ENCODE measurements around the gene TSHZ1.
A peak's percentile ranks its signal among the peaks of the same experiment; 100 is the strongest.

The TSHZ1 gene

DNA sequence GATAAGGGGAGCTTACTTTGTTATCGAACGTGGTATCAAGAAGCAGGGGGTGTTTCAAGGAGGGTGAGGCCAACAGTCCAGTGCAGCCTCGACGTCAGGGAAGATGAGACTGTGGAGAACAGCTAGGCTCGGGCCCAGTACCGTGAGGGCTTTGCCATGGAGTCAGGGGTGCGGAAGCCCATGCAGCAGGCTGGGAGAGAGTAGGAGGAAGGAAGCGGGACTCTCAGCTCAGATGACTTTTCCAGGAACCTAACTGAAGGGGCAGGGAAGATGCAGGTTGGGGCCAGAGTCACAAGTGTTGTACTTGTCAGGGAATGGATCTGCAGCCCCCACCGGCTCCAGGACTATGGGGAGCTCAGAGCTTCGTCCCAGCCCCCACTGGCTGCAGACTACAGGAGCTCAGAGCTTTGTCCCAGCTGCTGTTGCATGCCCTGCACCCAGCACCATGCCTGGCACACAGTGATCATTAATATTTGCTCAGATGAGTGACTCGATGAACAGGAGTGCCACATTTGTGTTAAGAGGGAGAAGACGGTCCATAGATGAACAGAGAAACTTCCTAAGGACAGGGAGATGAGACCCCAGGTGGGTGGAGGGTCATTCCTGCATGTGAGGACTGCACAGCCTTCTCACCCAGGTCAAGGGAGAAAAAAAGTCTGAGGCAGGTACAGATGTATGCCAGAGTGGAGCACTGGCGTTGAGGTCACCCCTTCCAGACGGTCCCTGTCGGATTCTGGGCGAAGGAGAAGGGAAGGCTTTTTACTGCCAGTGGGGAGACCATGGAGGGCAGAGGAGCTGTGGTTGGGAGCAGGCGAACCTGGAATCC lies 38.1 kb upstream of the TSHZ1 start:
- Histone ChIP-seq H3K9me3 (ENCODE audit: control insufficient read depth, insufficient read depth, low read depth, low read length) (no peaks in the 10 kb centered on the region), H3K4me3 (ENCODE audit: low read depth, low read length) (no peak overlapping the region), H3K27ac (ENCODE audit: extremely low read depth, low read depth, low read length) (no peak overlapping the region), H3K36me3 (ENCODE audit: control insufficient read depth in 2 of 2, insufficient read depth in 1 of 2, low read length in 2 of 2) (no peaks in the 10 kb centered on the region), H3K4me1 (ENCODE audit: control insufficient read depth, insufficient read depth, low read length) (no peaks in the 10 kb centered on the region)
- TF ChIP-seq ZNF23 (tag by site-specific recombination; IDR thresholded peaks at IDR 0.05; ENCODE audit: borderline replicate concordance) (no peak), FEZF1 (tag by site-specific recombination; IDR thresholded peaks at IDR 0.05) (no peak), BCL11B (tag by site-specific recombination; IDR thresholded peaks at IDR 0.05; ENCODE audit: low read depth) (no peak), HOXA7 (CRISPR knock-in tag; IDR thresholded peaks at IDR 0.05; ENCODE audit: borderline replicate concordance) (no peak), ZNF561 (tag by site-specific recombination; IDR thresholded peaks at IDR 0.05; ENCODE audit: borderline replicate concordance) (no peak), ZNF148 (tag by site-specific recombination; IDR thresholded peaks at IDR 0.05; ENCODE audit: borderline replicate concordance) (no peak), GFI1B (tag by site-specific recombination; IDR thresholded peaks at IDR 0.05) (no peak), ZNF404 (tag by site-specific recombination; IDR thresholded peaks at IDR 0.05) (no peak), ZNF311 (tag by site-specific recombination; IDR thresholded peaks at IDR 0.05; ENCODE audit: borderline replicate concordance) (no peak), ZNF174 (tag by site-specific recombination; IDR thresholded peaks at IDR 0.05) (no peak), ZNF169 (tag by site-specific recombination; IDR thresholded peaks at IDR 0.05) (no peak), ZNF121 (tag by site-specific recombination; IDR thresholded peaks at IDR 0.05) (no peak)
- TF ChIP-seq, protein P1, sequence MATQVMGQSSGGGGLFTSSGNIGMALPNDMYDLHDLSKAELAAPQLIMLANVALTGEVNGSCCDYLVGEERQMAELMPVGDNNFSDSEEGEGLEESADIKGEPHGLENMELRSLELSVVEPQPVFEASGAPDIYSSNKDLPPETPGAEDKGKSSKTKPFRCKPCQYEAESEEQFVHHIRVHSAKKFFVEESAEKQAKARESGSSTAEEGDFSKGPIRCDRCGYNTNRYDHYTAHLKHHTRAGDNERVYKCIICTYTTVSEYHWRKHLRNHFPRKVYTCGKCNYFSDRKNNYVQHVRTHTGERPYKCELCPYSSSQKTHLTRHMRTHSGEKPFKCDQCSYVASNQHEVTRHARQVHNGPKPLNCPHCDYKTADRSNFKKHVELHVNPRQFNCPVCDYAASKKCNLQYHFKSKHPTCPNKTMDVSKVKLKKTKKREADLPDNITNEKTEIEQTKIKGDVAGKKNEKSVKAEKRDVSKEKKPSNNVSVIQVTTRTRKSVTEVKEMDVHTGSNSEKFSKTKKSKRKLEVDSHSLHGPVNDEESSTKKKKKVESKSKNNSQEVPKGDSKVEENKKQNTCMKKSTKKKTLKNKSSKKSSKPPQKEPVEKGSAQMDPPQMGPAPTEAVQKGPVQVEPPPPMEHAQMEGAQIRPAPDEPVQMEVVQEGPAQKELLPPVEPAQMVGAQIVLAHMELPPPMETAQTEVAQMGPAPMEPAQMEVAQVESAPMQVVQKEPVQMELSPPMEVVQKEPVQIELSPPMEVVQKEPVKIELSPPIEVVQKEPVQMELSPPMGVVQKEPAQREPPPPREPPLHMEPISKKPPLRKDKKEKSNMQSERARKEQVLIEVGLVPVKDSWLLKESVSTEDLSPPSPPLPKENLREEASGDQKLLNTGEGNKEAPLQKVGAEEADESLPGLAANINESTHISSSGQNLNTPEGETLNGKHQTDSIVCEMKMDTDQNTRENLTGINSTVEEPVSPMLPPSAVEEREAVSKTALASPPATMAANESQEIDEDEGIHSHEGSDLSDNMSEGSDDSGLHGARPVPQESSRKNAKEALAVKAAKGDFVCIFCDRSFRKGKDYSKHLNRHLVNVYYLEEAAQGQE (tag by site-specific recombination; IDR thresholded peaks at IDR 0.05): no peak
- ChIA-PET CTCF (interaction anchor here (0.6 to 0.7 kb wide), 2 partner anchors 437 to 1084 kb away, joined by 3 to 6 read pairs; no protein-coding TSS in a partner anchor), POLR2A (no interaction called here)

DNA sequence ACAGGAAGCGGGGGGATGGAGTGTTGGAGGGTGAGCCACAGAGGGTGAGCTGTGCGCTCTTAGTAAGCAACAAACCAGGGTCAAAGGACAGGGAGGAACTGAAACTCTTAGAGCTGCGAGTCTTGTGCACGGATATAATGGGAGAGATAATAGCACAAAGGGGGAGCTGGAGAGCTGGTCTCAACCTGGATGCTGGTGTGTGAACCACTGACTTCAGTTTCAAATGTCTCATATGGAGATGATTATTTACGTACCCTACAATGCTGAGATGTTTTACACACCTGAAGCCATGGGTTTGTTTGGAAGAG lies 37.5 kb upstream of the TSHZ1 start:
- Histone ChIP-seq H3K36me3 (ENCODE audit: control insufficient read depth in 2 of 2, insufficient read depth in 1 of 2, low read length in 2 of 2) (no peaks in the 10 kb centered on the region), H3K4me1 (ENCODE audit: control insufficient read depth, insufficient read depth, low read length) (no peaks in the 10 kb centered on the region), H3K9me3 (ENCODE audit: control insufficient read depth, insufficient read depth, low read depth, low read length) (no peaks in the 10 kb centered on the region), H3K27ac (ENCODE audit: extremely low read depth, low read depth, low read length) (no peak overlapping the region), H3K4me3 (ENCODE audit: low read depth, low read length) (no peak overlapping the region)
- TF ChIP-seq ZNF530 (tag by site-specific recombination; IDR thresholded peaks at IDR 0.05; ENCODE audit: low read depth) (no peak), CTCF (tag by site-specific recombination; IDR thresholded peaks at IDR 0.05) (peak; percentile 21; the same call in 1 of the 2 replicates), ZNF670 (tag by site-specific recombination; IDR thresholded peaks at IDR 0.05; ENCODE audit: low read depth) (no peak), WT1 (tag by site-specific recombination; IDR thresholded peaks at IDR 0.05) (no peak), ZNF660 (tag by site-specific recombination; IDR thresholded peaks at IDR 0.05) (no peak)
- POLR2A ChIA-PET: no interaction called here
- CTCF ChIA-PET: interaction anchor here (0.6 to 0.7 kb wide), 2 partner anchors 436 to 1083 kb away, joined by 3 to 6 read pairs; no protein-coding TSS in a partner anchor

Measured in HEK293 (cell line).